ENCODE results near the gene SATB1.

The SATB1 gene

DNA sequence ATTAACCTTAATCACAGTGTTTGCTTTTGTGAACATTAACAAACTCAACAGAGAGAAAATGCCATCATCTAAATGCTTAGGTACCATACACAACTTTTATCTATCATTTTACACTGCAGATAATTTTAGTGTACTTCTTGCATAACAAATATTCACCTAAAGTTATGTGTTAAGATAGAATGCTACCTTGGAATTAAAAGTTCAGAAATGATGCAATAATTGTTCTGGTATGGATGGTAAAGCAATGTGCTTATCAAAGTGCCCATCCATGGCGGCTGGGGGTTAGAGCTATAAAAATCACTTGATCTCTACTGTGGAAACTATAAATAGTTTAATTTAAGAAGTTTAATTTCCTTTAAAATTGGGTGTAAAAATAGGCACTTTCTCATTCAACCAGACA lies 28.7 kb downstream of the SATB1 start:
- no peak for DNase-seq

DNA sequence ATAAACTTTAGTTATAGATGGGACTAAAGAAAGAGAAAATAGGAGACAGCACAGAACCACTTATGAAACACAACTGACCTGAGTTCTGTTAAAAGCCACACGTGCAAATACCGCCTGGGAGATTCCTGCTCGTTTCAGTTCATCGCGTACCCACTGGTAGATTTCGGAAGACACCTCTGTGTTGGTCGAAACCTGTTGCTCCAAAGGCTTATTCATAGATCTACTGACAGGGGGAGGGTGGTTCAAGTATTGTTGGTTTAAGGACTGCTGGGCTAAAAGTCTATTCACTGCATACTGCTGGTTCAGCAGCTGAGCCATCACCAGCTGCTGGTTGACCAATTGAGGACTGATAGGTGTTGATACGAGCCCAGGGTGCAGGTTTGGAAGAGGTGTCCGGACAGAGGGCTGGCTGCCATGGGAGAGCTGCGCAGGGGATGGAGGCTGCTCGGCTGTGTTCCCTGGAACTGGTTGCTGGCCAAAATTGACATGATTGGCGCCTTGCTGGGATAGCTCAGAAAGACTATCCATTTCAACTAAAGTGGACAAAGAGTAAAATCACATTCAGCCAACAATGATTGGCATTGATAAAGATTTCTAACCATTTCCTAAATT lies 30.6 kb downstream of the SATB1 start:
- no peak for DNase-seq

DNA sequence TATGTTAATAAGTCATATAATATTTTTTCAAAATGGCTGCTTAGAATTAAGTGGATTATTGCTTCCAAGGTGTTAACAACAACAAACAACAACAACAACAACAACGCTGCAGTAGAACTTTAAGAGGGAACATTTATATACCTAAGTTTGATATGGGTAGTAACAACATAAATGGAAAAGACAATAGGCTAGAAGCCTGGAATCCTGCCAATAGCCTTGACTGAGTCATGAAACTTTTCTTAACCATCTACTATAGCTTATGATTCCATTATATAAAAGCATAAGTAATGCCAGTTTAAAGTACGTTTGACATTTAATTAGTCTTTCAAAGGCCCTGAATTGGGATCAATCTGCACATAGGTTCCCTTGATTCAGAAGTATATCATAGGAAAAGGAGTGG lies 31.2 kb downstream of the SATB1 start:
- peak in 1 of 3 donors; percentile 2 for DNase-seq

DNA sequence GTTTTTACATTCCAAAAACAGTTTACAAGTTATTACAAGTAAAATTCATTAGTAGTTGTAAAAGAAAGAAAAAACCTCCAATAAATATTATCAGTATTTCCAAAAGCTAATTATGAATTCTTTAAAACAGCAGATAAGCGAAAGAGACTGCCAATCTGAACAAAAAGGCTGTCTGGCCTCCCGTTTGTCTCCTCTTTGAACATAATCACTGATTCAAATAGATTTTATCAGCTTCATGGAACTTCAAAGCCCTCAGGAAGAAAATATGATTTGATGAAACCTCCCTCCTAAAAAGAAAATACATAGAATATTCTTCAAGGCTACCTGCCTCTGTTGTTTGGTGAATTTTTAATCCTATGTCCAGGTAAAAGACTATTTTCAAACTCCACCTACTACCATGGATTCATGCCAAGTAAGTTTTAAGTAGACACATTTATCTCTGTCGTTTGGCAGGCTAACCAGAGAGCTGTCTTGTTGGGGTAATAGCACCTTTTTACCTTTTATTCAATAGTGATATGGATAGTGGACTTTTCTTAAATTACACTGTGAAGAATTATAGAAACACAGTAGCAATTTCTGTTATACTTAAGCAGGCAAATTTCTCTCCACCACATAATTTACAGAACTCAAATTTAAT lies 35.0 kb downstream of the SATB1 start:
- DNase-seq: no peak

DNA sequence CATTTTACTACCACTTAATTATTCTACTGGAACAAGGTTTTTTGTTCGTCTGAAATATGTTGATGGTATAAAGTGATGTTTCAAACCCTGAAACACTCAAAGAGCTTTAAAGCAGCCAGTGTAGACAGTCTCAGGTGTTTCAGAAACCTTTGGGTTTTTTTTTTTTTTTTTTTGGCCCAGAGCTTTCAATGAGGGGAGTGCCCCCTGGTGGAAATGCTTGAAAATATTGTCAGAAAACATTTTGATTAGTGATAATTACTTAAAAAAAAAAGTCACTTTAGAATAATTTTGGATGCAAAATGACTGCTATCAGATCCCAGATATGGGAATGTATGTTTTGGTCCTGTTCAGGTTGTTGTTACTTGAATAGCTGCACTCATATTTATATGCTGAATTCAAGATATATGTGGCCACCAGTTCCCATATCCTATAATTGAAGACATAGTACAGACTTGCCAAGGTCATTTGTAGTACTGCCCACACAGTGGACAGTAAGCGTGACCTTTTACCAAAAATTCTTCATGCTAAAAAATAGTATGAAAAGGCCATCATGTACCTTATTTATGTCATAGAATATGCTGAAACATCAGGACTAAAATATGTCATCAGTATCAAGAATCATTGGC lies 35.9 kb downstream of the SATB1 start:
- peak; percentile 59 to 63 (median 60) for DNase-seq

DNA sequence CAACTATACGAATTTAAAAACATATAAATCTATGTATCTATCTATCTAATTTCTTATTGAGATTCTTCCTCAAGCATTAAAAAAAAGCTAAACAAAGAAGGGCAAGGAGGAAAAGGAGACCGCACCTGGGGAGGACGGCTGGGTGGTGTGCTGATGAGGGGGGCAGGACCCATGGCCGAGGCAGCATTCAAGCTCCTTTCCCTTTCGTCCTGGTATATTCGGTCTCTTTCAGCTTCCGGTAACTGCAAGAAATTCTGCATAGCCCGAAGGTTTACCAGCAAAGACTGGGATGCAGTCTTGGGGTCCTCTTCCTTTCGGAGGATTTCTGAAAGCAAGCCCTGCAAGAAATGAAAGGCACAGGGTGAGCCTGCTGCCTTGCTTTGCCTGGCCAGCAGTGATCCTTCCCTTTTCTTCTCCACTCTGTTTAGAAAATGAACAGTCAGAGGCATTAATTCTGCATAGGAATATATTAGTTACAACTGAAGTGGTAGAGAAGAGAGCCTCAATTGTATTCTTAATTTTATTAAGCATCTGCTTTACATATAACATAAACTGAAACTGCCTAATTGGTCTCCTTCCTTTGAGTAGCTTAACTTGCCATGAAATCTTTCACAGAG lies 38.8 kb downstream of the SATB1 start:
- DNase-seq: no peak

DNA sequence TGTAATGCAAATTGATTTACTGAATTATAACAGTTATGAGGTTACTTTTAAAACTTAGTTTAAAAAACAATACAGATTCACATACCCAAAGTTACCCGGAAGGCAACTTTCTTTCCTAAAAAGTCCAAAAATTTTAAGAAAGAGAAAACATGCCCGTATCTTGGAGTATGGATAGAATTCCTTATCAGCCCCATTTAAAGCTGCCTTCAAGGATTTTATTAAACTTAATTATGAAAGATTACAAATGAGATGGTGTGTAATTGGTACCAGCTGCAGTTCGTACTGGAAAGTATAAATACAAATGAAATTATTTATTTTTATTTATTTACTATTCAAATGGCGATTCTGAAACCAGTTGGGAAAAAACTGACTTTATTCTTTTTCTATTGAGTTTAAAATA lies 39.4 kb downstream of the SATB1 start:
- DNase-seq: no peak

DNA sequence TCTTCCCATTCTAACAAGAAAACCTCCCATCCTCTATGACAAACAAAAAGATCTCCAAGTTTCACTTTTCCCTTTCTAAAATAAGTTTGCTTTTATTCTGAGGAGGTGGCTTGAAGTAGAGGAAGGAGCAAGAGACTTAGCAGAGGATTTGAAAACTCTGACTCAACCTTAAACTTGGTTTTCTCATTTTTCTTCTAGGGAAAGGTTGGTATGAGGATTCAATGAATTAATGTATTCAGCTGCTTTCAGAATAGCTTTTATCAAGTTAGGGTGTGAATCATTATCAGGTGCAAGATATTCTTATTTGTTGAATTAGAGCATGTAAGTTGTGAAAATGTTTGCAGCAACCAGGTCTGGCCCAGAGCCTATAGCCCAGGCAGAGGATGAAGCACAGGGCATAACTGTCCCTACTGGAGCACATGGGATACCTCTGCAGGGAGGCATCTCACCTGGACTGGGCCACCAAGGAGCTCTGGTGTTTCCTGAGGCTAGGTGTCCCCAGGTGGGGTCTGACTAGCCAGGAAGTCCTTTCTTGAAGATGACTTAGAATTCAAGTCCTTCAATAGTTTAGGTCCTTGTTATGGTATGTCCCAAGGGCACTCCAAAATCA lies 42.3 kb downstream of the SATB1 start:
- DNase-seq: no peak

DNA sequence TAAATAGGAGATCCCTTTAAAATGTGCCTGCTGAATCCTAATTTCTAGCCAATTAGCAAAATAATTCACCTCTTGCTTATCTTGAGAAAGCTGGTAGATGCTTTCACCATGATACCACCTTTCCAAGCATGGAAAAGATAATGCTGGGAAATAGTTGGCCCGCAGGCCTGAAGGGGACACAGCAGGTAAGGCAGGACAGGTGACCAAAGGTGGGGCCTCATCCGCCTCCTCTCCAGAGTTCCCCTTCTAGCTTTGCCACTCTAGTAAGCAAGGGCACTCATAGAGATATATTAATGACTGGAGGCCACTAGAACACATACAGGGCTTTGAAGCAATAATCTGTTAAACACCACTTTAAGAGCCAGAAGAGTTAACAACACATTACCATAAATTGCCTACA lies 45.5 kb downstream of the SATB1 start:
- no peak for DNase-seq

DNA sequence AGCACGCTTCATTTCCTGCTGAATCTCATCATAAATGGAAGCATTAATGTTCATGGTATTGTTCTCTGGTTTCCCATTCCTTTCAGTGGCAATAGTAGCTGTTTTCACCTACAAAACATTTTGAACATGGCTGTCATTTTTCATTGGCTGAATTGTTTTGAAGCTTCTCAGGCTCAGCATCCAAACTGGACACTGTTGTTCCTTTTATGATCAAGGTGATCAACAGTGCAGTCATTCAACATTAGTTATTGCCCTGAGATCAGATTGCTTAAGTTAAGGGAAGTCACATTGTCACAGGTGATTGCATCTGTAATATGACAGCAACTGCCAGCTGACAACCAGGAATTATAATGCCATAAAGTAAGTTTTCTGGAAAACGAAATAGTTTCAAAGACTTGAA lies 46.9 kb downstream of the SATB1 start:
- no peak for DNase-seq

DNA sequence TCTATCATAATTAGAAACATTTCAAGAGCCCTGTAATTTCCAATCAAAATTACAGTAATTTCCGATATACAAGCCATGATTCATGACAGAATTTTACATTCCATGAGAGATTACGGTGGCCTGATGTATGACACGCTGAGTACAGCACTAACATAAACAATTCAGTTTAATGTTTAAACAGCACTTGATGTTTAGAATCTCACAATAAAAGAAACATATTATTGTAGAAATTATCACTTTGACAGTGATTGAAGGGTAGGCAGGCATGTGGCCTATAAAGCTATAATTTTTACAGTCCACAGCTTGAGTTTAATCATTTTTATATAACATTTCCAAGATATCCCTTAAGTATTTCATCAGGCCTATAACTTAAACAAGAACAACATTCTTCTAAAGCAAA lies 48.5 kb downstream of the SATB1 start:
- no peak for DNase-seq

DNA sequence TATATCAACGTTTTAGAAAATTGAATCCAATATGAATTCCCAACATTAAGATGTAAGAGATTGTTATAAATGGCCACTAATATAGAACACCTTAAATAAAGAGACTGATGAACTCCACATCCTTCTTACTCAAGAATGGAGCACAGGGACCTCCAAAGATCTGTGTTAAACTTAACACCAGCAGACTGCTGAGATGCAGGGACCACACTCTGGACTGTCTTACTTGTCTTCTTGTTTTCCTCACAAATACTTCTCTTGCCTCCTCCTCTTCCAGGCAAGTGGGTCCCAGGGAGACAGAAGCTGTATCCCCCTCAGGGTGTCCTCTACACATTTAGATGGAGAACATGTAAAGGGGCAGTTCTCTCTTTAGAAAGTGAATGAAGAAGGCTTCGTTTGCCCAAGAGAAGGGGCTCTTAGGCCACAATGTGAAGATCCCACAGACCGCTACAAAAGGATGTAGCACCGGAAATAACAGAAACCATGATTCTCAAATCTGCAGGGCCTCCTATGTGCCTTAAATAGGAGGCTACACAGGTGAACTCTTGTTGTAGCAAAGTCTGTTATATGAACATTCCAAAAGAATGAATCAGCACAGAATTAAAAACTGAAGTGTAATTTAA lies 52.2 kb downstream of the SATB1 start:
- DNase-seq: no peak

DNA sequence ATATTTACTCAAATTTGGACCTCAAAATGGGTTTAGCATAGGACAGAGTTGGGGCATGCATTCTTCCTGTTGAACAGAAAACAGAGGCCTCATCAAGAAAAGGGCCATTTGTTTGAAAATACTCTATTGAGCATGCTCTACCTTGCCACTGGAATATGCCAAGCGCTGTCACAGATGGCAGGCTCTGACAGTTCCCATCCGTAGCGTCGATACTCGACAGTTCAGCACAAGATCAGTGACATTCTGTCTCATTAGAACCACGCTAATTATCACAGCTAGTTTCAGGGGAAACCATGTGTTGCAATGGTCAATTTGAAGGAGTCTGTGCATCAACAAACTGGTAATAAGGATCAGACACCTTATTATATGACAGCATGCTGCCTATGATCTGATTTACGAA lies 54.5 kb downstream of the SATB1 start:
- no peak for DNase-seq

DNA sequence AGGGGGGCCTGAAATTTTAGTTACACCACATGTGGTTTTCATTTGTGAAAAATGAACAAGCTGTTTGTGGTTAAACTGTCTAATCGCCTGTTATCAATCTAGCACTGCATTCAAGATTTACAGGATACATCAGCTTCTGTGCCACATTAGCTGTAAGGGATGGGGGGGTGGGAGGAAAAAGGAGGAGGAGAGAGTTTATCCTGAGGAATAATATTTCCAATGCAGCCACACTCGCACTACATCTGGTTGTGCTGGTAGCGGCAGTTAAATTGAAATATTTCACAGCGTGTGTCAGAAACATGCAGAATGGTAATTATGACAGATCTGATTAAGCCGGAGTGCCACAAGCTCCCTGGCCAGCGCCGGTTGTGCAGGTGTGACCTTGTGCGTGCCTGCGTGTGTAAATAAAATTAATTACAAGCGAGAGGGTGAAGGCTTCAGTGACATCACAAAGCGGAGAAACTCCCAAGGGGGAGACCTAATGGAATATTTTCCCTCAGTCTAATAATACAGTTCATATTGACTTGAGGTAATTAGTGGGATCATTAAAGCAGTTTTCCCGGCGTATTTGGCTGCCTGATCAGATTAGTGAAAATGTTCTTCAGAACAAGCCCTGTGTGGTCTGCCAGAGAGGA lies 55.5 kb downstream of the SATB1 start:
- no peak for DNase-seq

DNA sequence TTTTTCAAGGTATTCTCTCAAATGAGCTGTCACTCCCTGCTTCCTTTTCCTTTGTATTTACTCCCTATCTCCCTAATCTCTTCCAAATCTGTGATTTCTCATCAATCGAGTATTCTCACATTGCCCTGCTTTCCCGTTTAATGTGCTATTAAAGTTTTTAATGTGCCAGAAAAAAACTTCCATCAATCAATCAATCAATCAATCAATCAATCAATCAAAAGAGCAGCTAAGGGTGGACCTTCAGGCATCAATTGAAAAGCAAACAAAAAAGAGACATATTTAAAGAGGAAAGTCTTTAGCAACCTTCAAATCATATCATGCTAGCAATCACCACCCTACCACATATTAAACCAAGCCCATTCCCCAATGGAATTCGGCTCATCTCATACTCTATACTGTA lies 58.9 kb downstream of the SATB1 start:
- DNase-seq: no peak

DNA sequence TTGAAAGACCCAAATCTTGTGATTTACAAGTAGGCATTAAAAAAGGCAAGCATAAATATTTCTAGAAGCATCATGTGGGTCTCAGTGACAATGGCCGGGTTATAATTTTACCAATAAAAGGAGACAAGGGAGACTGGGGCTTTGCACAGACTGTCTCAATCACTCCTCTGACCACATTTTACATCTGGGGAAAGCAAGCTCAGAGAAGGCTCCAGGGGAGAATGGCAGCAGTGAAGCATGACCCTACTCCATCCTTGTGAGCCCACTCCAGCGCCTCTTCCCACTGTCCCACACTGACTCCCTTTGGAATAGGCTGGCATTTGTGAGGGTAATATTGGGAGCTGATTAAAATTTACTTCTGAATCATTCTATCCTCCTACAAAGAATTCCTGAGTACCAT lies 61.8 kb downstream of the SATB1 start:
- DNase-seq: no peak

DNA sequence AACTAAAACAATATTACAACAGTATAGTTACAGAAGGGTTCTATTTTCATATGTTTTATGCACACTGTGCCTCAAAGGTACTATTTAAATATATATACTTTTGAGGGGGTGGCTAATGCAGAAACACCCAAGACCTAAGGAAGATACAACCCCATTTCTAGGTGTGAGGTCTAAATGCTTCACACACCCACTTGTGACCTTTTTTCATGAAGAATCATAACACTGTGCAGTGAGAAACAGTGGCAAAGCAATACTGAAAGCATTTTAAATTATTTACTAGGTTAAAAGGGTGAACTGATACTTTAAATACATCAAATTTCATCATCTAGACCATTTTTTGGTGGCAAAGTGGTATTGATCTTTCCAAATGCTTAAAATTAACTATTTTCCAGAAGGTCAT lies 67.4 kb downstream of the SATB1 start:
- no peak for DNase-seq

DNA sequence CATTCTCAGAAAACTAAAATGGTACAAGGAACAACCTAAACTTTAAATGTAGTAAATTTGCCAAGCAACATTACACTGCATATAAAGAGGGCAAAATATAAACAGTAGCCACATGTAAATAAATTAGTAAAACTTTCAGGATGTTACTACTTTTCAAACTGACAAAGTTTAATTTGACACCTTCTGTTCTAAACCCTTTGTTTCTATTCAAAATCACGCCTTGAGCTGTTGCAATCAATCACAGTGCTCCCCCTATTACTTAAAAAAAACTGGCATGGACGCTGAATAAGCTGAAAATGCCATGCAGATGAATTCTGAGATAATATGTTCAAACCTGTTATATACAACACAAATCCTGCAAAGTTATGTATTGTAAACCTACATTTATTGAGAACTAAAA lies 69.3 kb downstream of the SATB1 start:
- no peak for DNase-seq

DNA sequence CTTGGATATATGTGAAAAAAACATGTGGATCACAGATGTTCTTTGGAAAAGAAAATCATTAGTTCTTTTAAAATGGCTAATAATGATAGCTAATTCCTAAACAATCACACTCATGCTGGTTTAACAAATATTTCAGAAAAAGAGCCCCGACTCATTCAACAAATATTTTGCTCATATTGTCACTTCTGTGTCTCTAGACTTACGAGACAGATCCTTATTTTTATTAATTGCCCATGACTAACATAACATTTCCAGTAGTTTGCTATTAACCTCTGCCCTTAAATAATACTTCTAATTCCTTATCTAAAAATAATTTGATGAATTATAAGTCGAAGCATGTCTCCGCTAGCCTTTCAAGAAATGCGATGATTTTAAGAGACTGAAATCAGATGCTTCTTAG lies 70.4 kb downstream of the SATB1 start:
- DNase-seq: no peak

DNA sequence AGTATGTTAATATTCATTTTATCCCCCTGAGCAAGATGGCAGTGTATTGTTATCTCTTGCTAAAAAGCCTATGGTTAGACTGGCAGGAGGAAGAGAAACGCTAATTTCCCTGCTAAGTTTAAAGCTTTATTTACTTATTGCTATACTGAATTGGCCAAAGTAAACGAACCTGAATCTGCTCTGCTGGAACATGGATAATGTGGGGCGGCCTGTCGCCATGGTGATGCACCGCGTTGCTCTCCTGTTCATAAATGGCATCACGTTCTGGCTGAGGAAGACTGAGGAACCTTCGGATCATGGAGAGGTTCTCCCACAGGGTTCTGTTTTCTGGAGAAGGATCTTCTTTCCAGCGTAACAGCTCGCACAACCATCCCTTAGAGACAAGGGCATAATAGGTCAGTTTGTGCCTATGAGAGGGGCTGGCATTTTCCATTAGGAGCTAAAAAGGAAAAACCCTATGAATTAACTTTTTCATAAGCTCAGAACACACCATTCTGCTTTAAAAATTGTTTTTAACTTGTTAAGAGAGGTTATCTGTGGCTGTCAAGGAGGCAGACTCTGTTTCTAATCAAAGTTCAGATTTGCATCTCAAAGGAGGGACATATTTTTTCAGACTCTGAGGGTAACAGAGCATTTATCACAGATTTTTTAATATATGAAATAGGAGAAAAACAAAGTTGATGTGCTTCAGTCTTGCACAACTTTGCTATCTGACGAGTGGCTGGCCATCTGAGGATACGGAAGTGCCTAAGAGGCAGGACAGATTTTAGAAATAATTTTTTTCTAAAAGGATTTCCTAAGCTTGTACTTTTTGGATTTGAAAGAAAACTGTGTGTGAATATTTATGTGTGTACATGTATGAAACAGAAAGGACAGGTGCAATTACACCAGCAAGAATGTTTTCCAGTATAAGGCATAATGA lies 73.1 kb downstream of the SATB1 start:
- DNase-seq: no peak

DNA sequence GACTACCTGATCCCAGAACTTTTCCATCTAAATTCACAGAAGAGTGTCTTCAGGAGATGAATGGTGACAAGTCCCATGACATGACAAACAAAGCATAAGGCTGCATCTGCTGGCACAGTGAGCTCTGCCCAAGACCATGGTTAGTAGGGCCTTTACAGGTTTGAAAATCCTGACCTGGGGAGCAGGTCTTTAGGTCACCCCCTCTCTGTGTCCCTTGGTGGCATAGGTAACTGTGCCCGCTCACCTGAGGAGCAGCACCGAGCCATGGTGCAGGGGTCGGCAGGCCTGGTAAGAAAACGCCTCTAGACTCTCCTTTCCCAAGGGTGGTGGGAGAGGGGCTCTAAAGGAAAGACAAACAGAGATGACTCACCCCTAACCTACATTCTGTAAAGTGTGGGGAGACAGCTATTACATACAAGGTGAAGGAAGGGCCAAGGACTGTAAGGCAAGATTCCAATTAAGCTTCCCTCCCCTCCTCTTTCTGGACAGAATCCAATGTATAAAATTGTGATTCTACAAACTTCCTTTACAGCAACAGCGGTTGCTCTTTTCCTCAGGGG lies 74.0 kb downstream of the SATB1 start:
- DNase-seq: no peak
